ENCODE measurements around the gene LEPR.

The LEPR gene

DNA sequence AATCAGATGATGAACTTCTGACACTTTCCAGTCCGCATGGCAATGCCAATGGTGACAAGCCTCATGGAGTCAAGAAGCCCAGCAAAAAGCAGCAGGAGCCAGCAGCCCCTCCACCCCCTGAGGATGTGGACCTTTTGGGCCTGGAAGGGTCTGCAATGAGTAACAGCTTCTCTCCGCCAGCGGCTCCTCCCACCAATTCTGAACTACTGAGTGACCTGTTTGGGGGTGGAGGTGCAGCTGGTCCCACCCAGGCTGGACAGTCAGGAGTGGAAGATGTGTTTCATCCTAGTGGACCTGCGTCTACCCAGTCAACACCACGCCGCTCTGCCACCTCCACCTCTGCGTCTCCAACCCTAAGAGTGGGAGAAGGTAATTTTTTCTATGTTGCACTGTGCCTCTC lies 28.0 kb upstream of the LEPR start:
- H3K4me3 ChIP-seq (IDR thresholded peaks at IDR 0.05; ENCODE audit: insufficient read depth, low read depth, low read length), result no peak overlapping the region
- no peak overlapping the region for H2AFZ ChIP-seq (ENCODE audit: low read depth)
- H3K36me3 ChIP-seq (ENCODE audit: insufficient read depth), result no peaks in the 10 kb centered on the region
- TF ChIP-seq, protein P1, sequence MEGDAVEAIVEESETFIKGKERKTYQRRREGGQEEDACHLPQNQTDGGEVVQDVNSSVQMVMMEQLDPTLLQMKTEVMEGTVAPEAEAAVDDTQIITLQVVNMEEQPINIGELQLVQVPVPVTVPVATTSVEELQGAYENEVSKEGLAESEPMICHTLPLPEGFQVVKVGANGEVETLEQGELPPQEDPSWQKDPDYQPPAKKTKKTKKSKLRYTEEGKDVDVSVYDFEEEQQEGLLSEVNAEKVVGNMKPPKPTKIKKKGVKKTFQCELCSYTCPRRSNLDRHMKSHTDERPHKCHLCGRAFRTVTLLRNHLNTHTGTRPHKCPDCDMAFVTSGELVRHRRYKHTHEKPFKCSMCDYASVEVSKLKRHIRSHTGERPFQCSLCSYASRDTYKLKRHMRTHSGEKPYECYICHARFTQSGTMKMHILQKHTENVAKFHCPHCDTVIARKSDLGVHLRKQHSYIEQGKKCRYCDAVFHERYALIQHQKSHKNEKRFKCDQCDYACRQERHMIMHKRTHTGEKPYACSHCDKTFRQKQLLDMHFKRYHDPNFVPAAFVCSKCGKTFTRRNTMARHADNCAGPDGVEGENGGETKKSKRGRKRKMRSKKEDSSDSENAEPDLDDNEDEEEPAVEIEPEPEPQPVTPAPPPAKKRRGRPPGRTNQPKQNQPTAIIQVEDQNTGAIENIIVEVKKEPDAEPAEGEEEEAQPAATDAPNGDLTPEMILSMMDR (conservative IDR thresholded peaks at IDR 0.05; ENCODE audit: low read depth, low read length), result no peak
- H3K79me2 ChIP-seq (ENCODE audit: insufficient read depth, low read depth), result no peaks in the 10 kb centered on the region
- H3K27ac ChIP-seq, result no peak overlapping the region
- H3K9ac ChIP-seq, result no peak overlapping the region
- H3K4me1 ChIP-seq (ENCODE audit: low read depth, poor library complexity, severe bottlenecking), result peaks cover 7% of the 10 kb centered on the region
- no peak overlapping the region for H3K4me2 ChIP-seq
- no peaks in the 10 kb centered on the region for H4K20me1 ChIP-seq (ENCODE audit: insufficient read depth)
- no peaks in the 10 kb centered on the region for H3K27me3 ChIP-seq (ENCODE audit: insufficient read depth, low read depth)

DNA sequence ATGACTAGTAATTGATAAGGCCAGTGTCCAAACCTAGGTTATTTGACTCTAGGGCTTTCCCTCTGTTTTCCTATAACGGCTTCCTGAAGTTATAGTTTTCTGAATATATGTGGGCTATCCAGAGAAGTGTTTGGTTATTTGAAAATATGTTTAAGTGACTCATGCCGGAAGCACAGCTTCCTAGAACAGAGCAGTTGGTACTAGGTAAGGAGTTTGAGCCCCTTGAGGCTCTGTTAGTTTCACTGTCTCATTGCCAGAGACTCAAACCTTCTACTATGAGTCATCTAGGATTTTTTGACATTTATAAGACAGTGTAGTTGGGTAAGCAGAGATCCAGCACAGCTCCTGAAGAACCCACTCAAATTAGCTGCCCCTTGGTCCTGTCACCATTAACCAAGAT lies 27.1 kb upstream of the LEPR start:
- H3K27ac ChIP-seq, result no peak overlapping the region
- H2AFZ ChIP-seq (ENCODE audit: low read depth), result no peak overlapping the region
- H3K4me3 ChIP-seq (IDR thresholded peaks at IDR 0.05; ENCODE audit: insufficient read depth, low read depth, low read length), result no peak overlapping the region
- no peak overlapping the region for H3K9ac ChIP-seq
- H3K4me1 ChIP-seq (ENCODE audit: low read depth, poor library complexity, severe bottlenecking), result peaks cover 7% of the 10 kb centered on the region
- no peaks in the 10 kb centered on the region for H4K20me1 ChIP-seq (ENCODE audit: insufficient read depth)
- no peaks in the 10 kb centered on the region for H3K79me2 ChIP-seq (ENCODE audit: insufficient read depth, low read depth)
- TF ChIP-seq, protein P1 (conservative IDR thresholded peaks at IDR 0.05; ENCODE audit: low read depth, low read length), result no peak
- H3K4me2 ChIP-seq, result no peak overlapping the region
- no peaks in the 10 kb centered on the region for H3K27me3 ChIP-seq (ENCODE audit: insufficient read depth, low read depth)
- H3K36me3 ChIP-seq (ENCODE audit: insufficient read depth), result no peaks in the 10 kb centered on the region

DNA sequence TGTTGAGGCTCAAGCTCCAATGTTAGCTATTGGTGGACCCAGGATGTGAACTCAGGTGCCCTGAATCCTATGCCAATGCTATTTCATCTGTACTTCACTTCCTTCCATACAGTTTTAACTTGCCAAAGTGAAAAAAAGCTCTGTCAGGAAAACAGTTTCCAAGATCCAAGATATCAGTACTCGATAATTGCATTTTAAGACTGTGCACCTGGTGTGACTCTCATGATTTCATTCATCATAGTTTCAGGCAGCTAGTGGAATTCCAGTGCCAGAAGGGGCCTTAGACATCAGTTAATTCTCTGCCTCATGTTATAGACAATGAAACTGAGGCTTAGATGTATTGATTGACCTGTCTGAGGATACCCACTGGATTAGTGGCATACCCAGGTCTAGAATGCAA lies 26.5 kb upstream of the LEPR start:
- H3K4me3 ChIP-seq (IDR thresholded peaks at IDR 0.05; ENCODE audit: insufficient read depth, low read depth, low read length), result no peak overlapping the region
- H3K4me1 ChIP-seq (ENCODE audit: low read depth, poor library complexity, severe bottlenecking), result peaks cover 7% of the 10 kb centered on the region
- H3K27me3 ChIP-seq (ENCODE audit: insufficient read depth, low read depth), result no peaks in the 10 kb centered on the region
- H3K79me2 ChIP-seq (ENCODE audit: insufficient read depth, low read depth), result no peaks in the 10 kb centered on the region
- TF ChIP-seq, protein P1 (conservative IDR thresholded peaks at IDR 0.05; ENCODE audit: low read depth, low read length), result no peak
- no peaks in the 10 kb centered on the region for H3K36me3 ChIP-seq (ENCODE audit: insufficient read depth)
- no peaks in the 10 kb centered on the region for H4K20me1 ChIP-seq (ENCODE audit: insufficient read depth)
- H3K27ac ChIP-seq, result no peak overlapping the region
- no peak overlapping the region for H3K9ac ChIP-seq
- H3K4me2 ChIP-seq, result no peak overlapping the region
- no peak overlapping the region for H2AFZ ChIP-seq (ENCODE audit: low read depth)

DNA sequence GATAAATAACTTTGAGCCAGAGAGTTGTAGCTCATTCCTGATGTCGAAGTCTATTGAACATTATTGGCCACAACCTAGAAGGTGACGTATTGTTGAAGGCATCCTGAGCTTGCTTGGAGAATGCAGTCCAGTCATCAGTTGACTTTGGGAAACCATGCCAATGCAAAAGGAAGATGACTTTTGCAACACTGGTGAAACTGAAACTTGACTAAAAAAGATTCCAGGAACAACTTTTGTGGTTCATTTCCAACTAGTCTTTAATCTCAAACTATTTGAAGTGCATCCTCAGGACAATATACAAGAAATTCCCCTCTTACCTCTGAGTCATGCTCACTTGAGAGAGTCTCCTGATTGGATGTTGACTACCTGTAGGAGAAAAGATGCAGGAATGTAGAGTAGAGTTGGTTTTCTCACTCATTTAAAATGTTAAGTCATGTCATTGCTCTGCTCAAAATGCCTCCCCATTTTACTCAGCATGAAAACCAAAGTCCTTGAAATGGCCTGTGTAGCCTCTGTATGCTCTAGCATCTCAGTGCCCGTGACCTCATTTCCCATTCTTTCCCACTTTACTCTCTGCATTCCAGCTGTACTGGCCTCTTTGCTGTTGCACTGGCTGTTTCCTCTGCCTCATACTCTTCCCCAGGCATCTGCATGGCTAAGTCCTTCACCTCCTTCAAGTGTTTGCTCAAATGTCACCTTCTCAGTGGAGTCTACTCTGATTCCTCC lies 24.4 kb upstream of the LEPR start:
- H4K20me1 ChIP-seq (ENCODE audit: insufficient read depth), result no peaks in the 10 kb centered on the region
- peaks cover 7% of the 10 kb centered on the region for H3K4me1 ChIP-seq (ENCODE audit: low read depth, poor library complexity, severe bottlenecking)
- no peaks in the 10 kb centered on the region for H3K79me2 ChIP-seq (ENCODE audit: insufficient read depth, low read depth)
- no peaks in the 10 kb centered on the region for H3K36me3 ChIP-seq (ENCODE audit: insufficient read depth)
- TF ChIP-seq, protein P1 (conservative IDR thresholded peaks at IDR 0.05; ENCODE audit: low read depth, low read length), result no peak
- no peak overlapping the region for H3K27ac ChIP-seq
- H3K27me3 ChIP-seq (ENCODE audit: insufficient read depth, low read depth), result no peaks in the 10 kb centered on the region
- no peak overlapping the region for H2AFZ ChIP-seq (ENCODE audit: low read depth)
- no peak overlapping the region for H3K4me3 ChIP-seq (IDR thresholded peaks at IDR 0.05; ENCODE audit: insufficient read depth, low read depth, low read length)
- no peak overlapping the region for H3K9ac ChIP-seq
- no peak overlapping the region for H3K4me2 ChIP-seq

Data from KMS-11 (cell line).